GM23338 (cell line): ENCODE measurements around the gene CHCHD3. TPM values are rescaled to one million over a fixed set of nuclear protein-coding genes. Genes with fewer than 3 reads are reported as not detected.

Source experiments
- ATAC-seq: fragments of 200-7000 bp; cut with Tn5 transposase; 3 replicates; pipeline ENCODE4 v1.9.1; 2020
- DNase-seq: peaks from one replicate; pipeline ENCODE4 v3.0.0-alpha.2; 2015; ENCODE audit warnings: low spot score
- H2AFZ ChIP-seq: fragments of 200-600 bp; sonication (generic); 2 replicates; pipeline ENCODE4 v1.8.0; 2016; ENCODE audit warnings: antibody characterized with exemption, mild to moderate bottlenecking, moderate library complexity
- H3F3A ChIP-seq: fragments of 200-600 bp; sonication (generic); replicated peaks from 2 replicates; pipeline ENCODE4 v1.8.0; 2017; ENCODE audit warnings: antibody characterized with exemption, mixed run types, low read depth
- H3K27ac ChIP-seq: fragments of 200-600 bp; sonication (generic); 2 replicates; pipeline ENCODE4 v1.6.1; 2016; ENCODE audit warnings: low read depth
- H3K27me3 ChIP-seq: fragments of 200-600 bp; sonication (generic); 2 replicates; pipeline ENCODE4 v1.8.0; 2016; ENCODE audit warnings: mild to moderate bottlenecking, mixed run types, moderate library complexity; ENCODE audit not compliant: insufficient read depth
- H3K36me3 ChIP-seq: fragments of 200-600 bp; sonication (generic); 2 replicates; pipeline ENCODE4 v1.8.0; 2016; ENCODE audit warnings: mild to moderate bottlenecking; ENCODE audit not compliant: insufficient read depth
- H3K4me1 ChIP-seq: fragments of 200-600 bp; sonication (generic); 2 replicates; pipeline ENCODE4 v1.8.0; 2016; ENCODE audit warnings: mild to moderate bottlenecking, moderate library complexity; ENCODE audit not compliant: insufficient read depth
- H3K4me2 ChIP-seq: fragments of 200-600 bp; sonication (generic); 2 replicates; pipeline ENCODE4 v1.7.1; 2017; ENCODE audit warnings: mixed run types
- H3K4me3 ChIP-seq: fragments of 200-600 bp; sonication (generic); 2 replicates; pipeline ENCODE4 v1.6.1; 2016; ENCODE audit warnings: mixed run types
- H3K79me2 ChIP-seq: fragments of 200-600 bp; sonication (generic); replicated peaks from 2 replicates; pipeline ENCODE4 v1.8.0; 2017; ENCODE audit warnings: mild to moderate bottlenecking; ENCODE audit not compliant: insufficient read depth
- H3K9me2 ChIP-seq: fragments of 200-600 bp; sonication (generic); 2 replicates; pipeline ENCODE4 v1.8.0; 2017; ENCODE audit not compliant: insufficient read depth
- H4K20me1 ChIP-seq: fragments of 200-600 bp; sonication (generic); replicated peaks from 2 replicates; pipeline ENCODE4 v1.8.0; 2017; ENCODE audit warnings: mild to moderate bottlenecking; ENCODE audit not compliant: insufficient read depth
- H3K27ac Mint-ChIP-seq: 2 replicates; pipeline ENCODE4 v1.8.0; 2020; ENCODE audit warnings: inconsistent platforms, mild to moderate bottlenecking, moderate library complexity, mixed read lengths
- H3K27me3 Mint-ChIP-seq: 3 replicates; pipeline ENCODE4 v1.8.0; 2022; ENCODE audit warnings: low read depth, mild to moderate bottlenecking, moderate library complexity, mixed read lengths, inconsistent platforms; ENCODE audit not compliant: insufficient read depth, poor library complexity
- H3K36me3 Mint-ChIP-seq: 3 replicates; pipeline ENCODE4 v1.8.0; 2021; ENCODE audit warnings: low read depth, mild to moderate bottlenecking, inconsistent platforms, moderate library complexity, mixed read lengths
- H3K4me1 Mint-ChIP-seq: 3 replicates; pipeline ENCODE4 v1.8.0; 2020; ENCODE audit warnings: mild to moderate bottlenecking, inconsistent platforms, mixed read lengths
- H3K4me3 Mint-ChIP-seq: 3 replicates; pipeline ENCODE4 v1.8.0; 2021; ENCODE audit warnings: moderate library complexity, mild to moderate bottlenecking, inconsistent platforms, mixed read lengths
- H3K9me3 Mint-ChIP-seq: 3 replicates; pipeline ENCODE4 v1.8.0; 2020; ENCODE audit warnings: moderate library complexity, mild to moderate bottlenecking, inconsistent platforms, mixed read lengths
- CREB1 ChIP-seq: fragments of 250-450 bp; sonication (Bioruptor Pico); IDR thresholded peaks from 2 replicates; pipeline ENCODE4 v1.5.0; 2020; ENCODE audit warnings: low read depth, mild to moderate bottlenecking, moderate library complexity
- EZH2 ChIP-seq: fragments of 200-600 bp; sonication (generic); IDR thresholded peaks from one replicate; pipeline ENCODE4 v1.8.0; 2017; ENCODE audit warnings: antibody characterized with exemption, mild to moderate bottlenecking, low read depth; ENCODE audit not compliant: unreplicated experiment
- EZH2phosphoT487 ChIP-seq: fragments of 200-600 bp; sonication (generic); IDR thresholded peaks from one replicate; pipeline ENCODE4 v1.8.1; 2018; ENCODE audit warnings: antibody characterized with exemption; ENCODE audit not compliant: unreplicated experiment
- JUNB ChIP-seq: IDR thresholded peaks from one replicate; pipeline ENCODE4 v1.6.1; 2016; ENCODE audit warnings: antibody characterized with exemption; ENCODE audit not compliant: unreplicated experiment
- NANOG ChIP-seq: IDR thresholded peaks from 2 replicates; pipeline ENCODE4 v1.6.1; 2016; ENCODE audit warnings: antibody characterized with exemption, borderline replicate concordance
- POLR2AphosphoS5 ChIP-seq: IDR thresholded peaks from 2 replicates; pipeline ENCODE4 v1.6.1; 2016; ENCODE audit warnings: antibody characterized with exemption, low read depth
- REST ChIP-seq: IDR thresholded peaks from one replicate; pipeline ENCODE4 v1.6.1; 2018; ENCODE audit warnings: antibody characterized with exemption; ENCODE audit not compliant: unreplicated experiment
- STAT1 ChIP-seq: IDR thresholded peaks from one replicate; pipeline ENCODE4 v1.6.1; 2016; ENCODE audit warnings: antibody characterized with exemption; ENCODE audit not compliant: unreplicated experiment
- ZNF114 ChIP-seq: fragments of 250-450 bp; sonication (Bioruptor Pico); IDR thresholded peaks from 2 replicates; pipeline ENCODE4 v1.5.0; 2020; ENCODE audit warnings: mild to moderate bottlenecking, moderate library complexity
- ZNF331 ChIP-seq: fragments of 250-450 bp; sonication (Bioruptor Pico); IDR thresholded peaks from 2 replicates; pipeline ENCODE4 v1.5.0; 2020; ENCODE audit warnings: low read depth, mild to moderate bottlenecking, moderate library complexity
- ZNF462 ChIP-seq: fragments of 250-450 bp; sonication (Bioruptor Pico); IDR thresholded peaks from 2 replicates; pipeline ENCODE4 v1.5.0; 2020; ENCODE audit warnings: mild to moderate bottlenecking, moderate library complexity
- polyA plus RNA-seq: library from polyadenylated mRNA; unstranded; fragments of >200 nt; fragmentation: Nextera tagmentation; extraction: Ambion mirVana; gene quantifications from 2 replicates; pipeline ENCODE4 v1.2.1, GENCODE V29; 2016
- total RNA-seq: library from RNA; depleted of rRNA; stranded (reverse); fragments of >200 nt; shearing (Covaris generic); gene quantifications from 2 replicates; pipeline ENCODE4 v1.2.3, GENCODE V29; 2014
- TF ChIP-seq, protein P1 (sequence below), 2 experiments: fragments of 200-600 bp in 1 of 2; sonication (generic) in 1 of 2; conservative IDR thresholded peaks; 2 replicates each; pipeline versions ENCODE4 v1.5.1 to v1.6.1; 2016 to 2017; ENCODE audit warnings: antibody characterized with exemption in 2 of 2, low read depth in 2 of 2, mild to moderate bottlenecking in 2 of 2, moderate library complexity in 1 of 2
- TF ChIP-seq, protein P2 (sequence below): IDR thresholded peaks from 2 replicates; pipeline ENCODE4 v1.6.1; 2016; ENCODE audit warnings: antibody characterized with exemption

Gene CHCHD3
- total and polyA plus RNA-seq, 2 experiments from 2014 or later = 107 to 131 TPM

DNA sequence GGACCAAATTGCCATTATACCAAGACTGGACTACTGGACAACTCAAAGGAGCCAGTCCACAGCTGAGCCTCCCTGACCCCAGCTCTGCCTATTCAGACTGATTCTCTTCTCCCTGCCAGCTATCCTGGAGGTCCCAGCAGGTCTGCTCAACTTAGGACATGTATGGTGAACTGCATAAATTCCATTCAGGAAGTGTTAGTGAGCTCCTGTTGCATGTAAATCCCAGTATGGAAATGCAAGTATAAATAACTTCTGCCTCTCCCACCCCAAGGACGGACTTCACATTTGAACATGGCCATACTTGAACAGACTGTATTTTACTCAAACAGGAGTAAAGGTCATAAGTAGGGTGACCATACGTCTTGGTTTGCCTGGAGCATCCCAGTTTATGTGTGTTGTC is 128.4 kb downstream of the CHCHD3 start:
- H3K79me2 ChIP-seq = peaks cover 13% of the 10 kb centered on the region
- H3K4me3 Mint-ChIP-seq = no peak overlapping the region
- ATAC-seq (no peak), DNase-seq (no peak)
- H3K36me3 Mint-ChIP-seq = no peaks in the 10 kb centered on the region
- no peaks in the 10 kb centered on the region for H3K27me3 Mint-ChIP-seq
- no peak overlapping the region for H3K4me2 ChIP-seq
- no peaks in the 10 kb centered on the region for H3K36me3 ChIP-seq
- no peaks in the 10 kb centered on the region for H3K27me3 ChIP-seq
- peaks cover 9% of the 10 kb centered on the region for H3K4me1 Mint-ChIP-seq
- no peaks in the 10 kb centered on the region for H3K4me1 ChIP-seq
- no peaks in the 10 kb centered on the region for H3K9me3 Mint-ChIP-seq
- H2AFZ ChIP-seq = no peak overlapping the region
- H3K27ac ChIP-seq = no peak overlapping the region
- peaks cover 6% of the 10 kb centered on the region; the same call in 1 of the 2 replicates for H3K9me2 ChIP-seq
- H3K4me3 ChIP-seq = no peak overlapping the region
- H3K27ac Mint-ChIP-seq = no peak overlapping the region
- H3F3A ChIP-seq = no peaks in the 10 kb centered on the region
- TF ChIP-seq ZNF462 (CRISPR knock-in tag) (no peak), ZNF114 (CRISPR knock-in tag) (no peak), REST (no peak), EZH2 (no peak), JUNB (no peak), POLR2AphosphoS5 (no peak), STAT1 (no peak), CREB1 (CRISPR knock-in tag) (no peak), ZNF331 (CRISPR knock-in tag) (no peak), NANOG (no peak), EZH2phosphoT487 (no peak)
- TF ChIP-seq, protein P1, sequence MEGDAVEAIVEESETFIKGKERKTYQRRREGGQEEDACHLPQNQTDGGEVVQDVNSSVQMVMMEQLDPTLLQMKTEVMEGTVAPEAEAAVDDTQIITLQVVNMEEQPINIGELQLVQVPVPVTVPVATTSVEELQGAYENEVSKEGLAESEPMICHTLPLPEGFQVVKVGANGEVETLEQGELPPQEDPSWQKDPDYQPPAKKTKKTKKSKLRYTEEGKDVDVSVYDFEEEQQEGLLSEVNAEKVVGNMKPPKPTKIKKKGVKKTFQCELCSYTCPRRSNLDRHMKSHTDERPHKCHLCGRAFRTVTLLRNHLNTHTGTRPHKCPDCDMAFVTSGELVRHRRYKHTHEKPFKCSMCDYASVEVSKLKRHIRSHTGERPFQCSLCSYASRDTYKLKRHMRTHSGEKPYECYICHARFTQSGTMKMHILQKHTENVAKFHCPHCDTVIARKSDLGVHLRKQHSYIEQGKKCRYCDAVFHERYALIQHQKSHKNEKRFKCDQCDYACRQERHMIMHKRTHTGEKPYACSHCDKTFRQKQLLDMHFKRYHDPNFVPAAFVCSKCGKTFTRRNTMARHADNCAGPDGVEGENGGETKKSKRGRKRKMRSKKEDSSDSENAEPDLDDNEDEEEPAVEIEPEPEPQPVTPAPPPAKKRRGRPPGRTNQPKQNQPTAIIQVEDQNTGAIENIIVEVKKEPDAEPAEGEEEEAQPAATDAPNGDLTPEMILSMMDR (conservative IDR thresholded peaks at IDR 0.05; ENCODE audit: low read depth in 2 of 2) = no peak
- TF ChIP-seq, protein P2, sequence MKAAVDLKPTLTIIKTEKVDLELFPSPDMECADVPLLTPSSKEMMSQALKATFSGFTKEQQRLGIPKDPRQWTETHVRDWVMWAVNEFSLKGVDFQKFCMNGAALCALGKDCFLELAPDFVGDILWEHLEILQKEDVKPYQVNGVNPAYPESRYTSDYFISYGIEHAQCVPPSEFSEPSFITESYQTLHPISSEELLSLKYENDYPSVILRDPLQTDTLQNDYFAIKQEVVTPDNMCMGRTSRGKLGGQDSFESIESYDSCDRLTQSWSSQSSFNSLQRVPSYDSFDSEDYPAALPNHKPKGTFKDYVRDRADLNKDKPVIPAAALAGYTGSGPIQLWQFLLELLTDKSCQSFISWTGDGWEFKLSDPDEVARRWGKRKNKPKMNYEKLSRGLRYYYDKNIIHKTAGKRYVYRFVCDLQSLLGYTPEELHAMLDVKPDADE = no peak
- H4K20me1 ChIP-seq = peaks cover 17% of the 10 kb centered on the region
